Vagina (tissue), 2 donors: ENCODE data around the gene TNFSF8.

Experiments
- CTCF ChIP-seq, 3 experiments: fragments of 450-650 bp in 2 of 3; fragments of 200-600 bp in 1 of 3; sonication (generic) in 1 of 3; IDR thresholded peaks; one replicate each; pipeline ENCODE4 v1.5.1; 2017 to 2019; ENCODE audit warnings: antibody characterized with exemption in 3 of 3, mild to moderate bottlenecking in 2 of 3, moderate library complexity in 2 of 3
- POLR2A ChIP-seq, 2 donors: fragments of 450-650 bp; IDR thresholded peaks; one replicate each; pipeline ENCODE4 v1.6.1; 2017; ENCODE audit warnings: antibody characterized with exemption in 2 of 2, mild to moderate bottlenecking in 2 of 2, moderate library complexity in 2 of 2
- POLR2AphosphoS5 ChIP-seq, 2 donors: sonication (generic); formaldehyde crosslinking; IDR thresholded peaks; one replicate each; pipeline ENCODE4 v1.9.0; 2017; ENCODE audit warnings: antibody characterized with exemption in 2 of 2, mild to moderate bottlenecking in 2 of 2, low read depth in 1 of 2; ENCODE audit not compliant: insufficient read depth in 1 of 2

DNA sequence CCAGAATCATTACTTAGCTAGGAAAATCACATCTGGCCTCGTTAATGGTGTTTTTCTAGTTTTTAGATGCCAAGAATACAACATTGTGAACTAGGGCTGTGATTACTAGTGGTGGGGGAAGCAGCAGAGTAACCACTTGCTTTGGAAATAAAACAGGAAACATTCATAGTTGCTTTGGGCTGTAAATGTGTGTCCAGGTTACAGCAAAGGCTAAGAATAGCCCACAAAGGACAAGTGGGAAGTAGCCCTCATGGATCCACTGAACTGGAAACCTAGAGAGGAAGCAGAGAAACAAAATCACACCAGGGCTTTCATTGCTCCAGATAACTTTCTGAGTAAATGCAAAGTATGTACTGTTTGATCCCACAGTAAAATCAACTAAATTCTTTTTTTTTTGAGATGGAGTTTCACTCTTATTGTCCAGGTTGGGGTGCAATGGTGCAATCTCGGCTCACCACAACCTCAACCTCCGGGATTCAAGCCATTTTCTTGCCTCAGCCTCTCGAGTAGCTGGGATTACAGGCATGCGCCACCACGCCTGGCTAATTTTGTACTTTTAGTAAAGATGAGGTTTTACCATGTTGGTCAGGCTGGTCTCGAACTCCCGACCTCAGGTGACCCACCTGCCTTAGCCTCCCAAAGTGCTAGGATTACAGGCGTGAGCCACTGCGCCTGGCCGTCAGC is 68.3 kb downstream of the TNFSF8 start:
- TF ChIP-seq CTCF (IDR thresholded peaks at IDR 0.05) (no peak), POLR2A (IDR thresholded peaks at IDR 0.05) (no peak), POLR2AphosphoS5 (IDR thresholded peaks at IDR 0.05; ENCODE audit: insufficient read depth in 1 of 2, low read depth in 1 of 2) (no peak)
